T-cell (primary cell): ENCODE measurements around the gene CLRN3. TPM values are rescaled to one million over a fixed set of nuclear protein-coding genes. Genes with fewer than 3 reads are reported as not detected.

Experiments
- ATAC-seq, 4 experiments: fragments of 200-7000 bp in 3 of 4; fragments of 150-1000 bp in 1 of 4; cut with Tn5 transposase; replicated peaks in 1 of 4; 1 replicate in 3 of 4; 2 replicates in 1 of 4; pipeline ENCODE4 v1.10.0; 2021; ENCODE audit warnings: moderate library complexity in 3 of 4, mild to moderate bottlenecking in 2 of 4, moderate number of reproducible peaks in 1 of 4
- CTCF ChIA-PET, 2 donors: fragments of 300-600 bp; sonication (Branson Sonifier 250); formaldehyde crosslinking; loops; one replicate each; lab custom pipeline; 2022; ENCODE audit warnings: antibody characterized with exemption in 2 of 2; lab: Charles Lee
- POLR2A ChIA-PET, 2 donors: fragments of 300-600 bp; sonication (Branson Sonifier 250); formaldehyde crosslinking; loops; one replicate each; lab custom pipeline; 2022; ENCODE audit warnings: antibody characterized with exemption in 2 of 2; lab: Charles Lee
- DNase-seq, 35 experiments: peaks; one replicate each; pipeline versions ENCODE4 v3.0.0 to v3.0.0-alpha.2; 2013 to 2023
- H3K27ac ChIP-seq: one replicate; pipeline ENCODE4 v1.5.1; 2013; ENCODE audit warnings: low read length
- H3K27me3 ChIP-seq, 2 experiments: replicated peaks in 1 of 2; 1 replicate in 1 of 2; 2 replicates in 1 of 2; pipeline versions ENCODE4 v1.6.1 to v1.7.0; 2013; ENCODE audit warnings: low read length in 1 of 2, mixed read lengths in 1 of 2; ENCODE audit not compliant: control insufficient read depth in 2 of 2, insufficient read depth in 2 of 2; ENCODE audit errors: extremely low read depth in 1 of 2
- H3K36me3 ChIP-seq, 2 donors: 1 replicate in 1 of 2; 2 replicates in 1 of 2; pipeline versions ENCODE4 v1.6.1 to v1.7.0; 2013; ENCODE audit warnings: low read length in 1 of 2; ENCODE audit not compliant: control insufficient read depth in 2 of 2, insufficient read depth in 1 of 2; ENCODE audit errors: extremely low read depth in 1 of 2
- H3K4me1 ChIP-seq, 2 experiments: 1 replicate in 1 of 2; 2 replicates in 1 of 2; pipeline versions ENCODE4 v1.6.1 to v1.7.0; 2013; ENCODE audit warnings: low read length in 2 of 2, mixed read lengths in 1 of 2; ENCODE audit not compliant: insufficient read depth in 2 of 2, control insufficient read depth in 1 of 2; ENCODE audit errors: extremely low read depth in 1 of 2
- H3K4me3 ChIP-seq, 2 donors: 1 replicate in 1 of 2; 2 replicates in 1 of 2; pipeline versions ENCODE4 v1.5.1 to v1.7.0; 2013; ENCODE audit warnings: mild to moderate bottlenecking in 2 of 2, low read length in 1 of 2, moderate library complexity in 1 of 2; ENCODE audit not compliant: control insufficient read depth in 1 of 2; ENCODE audit errors: extremely low read depth in 1 of 2
- H3K9me3 ChIP-seq: 2 replicates; pipeline ENCODE4 v1.7.0; 2013
- H3K27ac Mint-ChIP-seq, 2 donors: one replicate each; pipeline ENCODE4 v1.8.0; 2020 to 2021; ENCODE audit warnings: mild to moderate bottlenecking in 2 of 2, mixed read lengths in 2 of 2
- H3K27me3 Mint-ChIP-seq, 2 donors: one replicate each; pipeline ENCODE4 v1.8.0; 2021 to 2022; ENCODE audit warnings: mixed read lengths in 2 of 2
- H3K36me3 Mint-ChIP-seq: one replicate; pipeline ENCODE4 v1.8.0; 2021; ENCODE audit warnings: mixed read lengths
- H3K4me1 Mint-ChIP-seq, 3 donors: one replicate each; pipeline ENCODE4 v1.8.0; 2020 to 2022; ENCODE audit warnings: mixed read lengths in 3 of 3, mild to moderate bottlenecking in 1 of 3
- H3K4me3 Mint-ChIP-seq, 3 donors: one replicate each; pipeline ENCODE4 v1.8.0; 2020 to 2022; ENCODE audit warnings: mild to moderate bottlenecking in 3 of 3, mixed read lengths in 3 of 3, moderate library complexity in 3 of 3
- H3K9me3 Mint-ChIP-seq, 3 donors: one replicate each; pipeline ENCODE4 v1.8.0; 2020 to 2022; ENCODE audit warnings: mixed read lengths in 3 of 3
- WGBS: methylation state at CpG from one replicate; pipeline ENCODE4 v1.1.5; 2013; ENCODE audit warnings: missing lambda C conversion rate; ENCODE audit not compliant: insufficient coverage; 5-methylcytosine and 5-hydroxymethylcytosine counted together
- total RNA-seq, 35 experiments: library from RNA in 6 of 35; stranded (reverse) in 6 of 35; fragments of 120-200 nt in 1 of 35; gene quantifications; one replicate each; pipeline versions ENCODE4 v1.2.1 to v1.2.4 and lab custom pipeline; 2013 to 2026

Gene CLRN3
- total RNA-seq, 5 donors from 2014 or later (not counting 1 experiment from before 2014, with no cell fraction given), result not detected

GRCh38 chr10:127852456-127852855 is 40.3 kb downstream of the CLRN3 start:
- Mint-ChIP-seq H3K9me3 (no peaks in the 10 kb centered on the region), H3K36me3 (no peaks in the 10 kb centered on the region), H3K27ac (no peak overlapping the region), H3K4me1 (peaks cover 7 to 14% (median 13%) of the 10 kb centered on the region in 3 donors), H3K27me3 (peaks cover 9 to 10% of the 10 kb centered on the region in 2 donors), H3K4me3 (no peak overlapping the region)
- Histone ChIP-seq H3K4me1 (peaks cover 0 to 10% of the 10 kb centered on the region in 2 experiments), H3K27me3 (peaks cover 0 to 16% of the 10 kb centered on the region in 2 experiments), H3K27ac (no peak overlapping the region), H3K9me3 (no peaks in the 10 kb centered on the region), H3K4me3 (no peak overlapping the region), H3K36me3 (no peaks in the 10 kb centered on the region)
- WGBS, result 89% methylated on average over 5 of the region's 7 CpGs
- ATAC-seq (no peak), DNase-seq (no peak)
- POLR2A ChIA-PET, result no interaction called here
- CTCF ChIA-PET, result no interaction called here

GRCh38 chr10:127851661-127852194 is 41.0 kb downstream of the CLRN3 start:
- no peak for ATAC-seq
- Histone ChIP-seq H3K27me3 (peaks cover 0 to 16% of the 10 kb centered on the region in 2 experiments), H3K9me3 (no peaks in the 10 kb centered on the region), H3K27ac (no peak overlapping the region), H3K4me3 (no peak overlapping the region), H3K4me1 (peaks cover 0 to 16% of the 10 kb centered on the region in 2 experiments), H3K36me3 (no peaks in the 10 kb centered on the region)
- ChIA-PET CTCF (no interaction called here), POLR2A (no interaction called here)
- 86% methylated on average over 13 of the region's 14 CpGs for WGBS
- no peak for DNase-seq
- H3K36me3 Mint-ChIP-seq, result no peaks in the 10 kb centered on the region
- no peaks in the 10 kb centered on the region for H3K9me3 Mint-ChIP-seq
- peaks cover 11 to 17% (median 16%) of the 10 kb centered on the region in 3 donors for H3K4me1 Mint-ChIP-seq
- H3K27ac Mint-ChIP-seq, result no peak overlapping the region
- peaks cover 9 to 10% of the 10 kb centered on the region in 2 donors for H3K27me3 Mint-ChIP-seq
- no peak overlapping the region for H3K4me3 Mint-ChIP-seq

GRCh38 chr10:127850944-127851343 is 41.8 kb downstream of the CLRN3 start:
- Histone ChIP-seq H3K9me3 (no peaks in the 10 kb centered on the region), H3K4me1 (peaks cover 0 to 16% of the 10 kb centered on the region in 2 experiments), H3K36me3 (no peaks in the 10 kb centered on the region), H3K27me3 (peaks cover 0 to 18% of the 10 kb centered on the region in 2 experiments), H3K4me3 (no peak overlapping the region), H3K27ac (no peak overlapping the region)
- CTCF ChIA-PET, result no interaction called here
- Mint-ChIP-seq H3K4me1 (peaks cover 18 to 22% (median 20%) of the 10 kb centered on the region in 3 donors), H3K27ac (no peak overlapping the region), H3K9me3 (no peaks in the 10 kb centered on the region), H3K36me3 (no peaks in the 10 kb centered on the region), H3K4me3 (no peak overlapping the region), H3K27me3 (peaks cover 9 to 12% of the 10 kb centered on the region in 2 donors)
- ATAC-seq, result no peak
- DNase-seq, result no peak
- POLR2A ChIA-PET, result no interaction called here
- 79% methylated on average over 10 of the region's 10 CpGs for WGBS

GRCh38 chr10:127849921-127850320 is 42.8 kb downstream of the CLRN3 start:
- ATAC-seq (no peak), DNase-seq (no peak)
- Histone ChIP-seq H3K27me3 (peaks cover 0 to 16% of the 10 kb centered on the region in 2 experiments), H3K9me3 (no peaks in the 10 kb centered on the region), H3K27ac (no peak overlapping the region), H3K4me1 (peaks cover 0 to 16% of the 10 kb centered on the region in 2 experiments), H3K4me3 (no peak overlapping the region), H3K36me3 (no peaks in the 10 kb centered on the region)
- ChIA-PET POLR2A (no interaction called here), CTCF (interaction anchor here (0.7 to 0.9 kb wide), 4 partner anchors 14 to 1981 kb away, joined by 3 to 8 read pairs (median 4); no protein-coding TSS in a partner anchor)
- WGBS, result no CpG with 5 or more reads among the region's 8 CpGs
- Mint-ChIP-seq H3K9me3 (no peaks in the 10 kb centered on the region), H3K4me1 (peaks cover 18 to 22% (median 21%) of the 10 kb centered on the region in 3 donors), H3K27ac (no peak overlapping the region), H3K4me3 (no peak overlapping the region), H3K27me3 (peaks cover 9 to 13% of the 10 kb centered on the region in 2 donors), H3K36me3 (no peaks in the 10 kb centered on the region)

- H3K27me3 Mint-ChIP-seq, result peaks cover 9 to 13% of the 10 kb centered on the region in 2 donors
- no peaks in the 10 kb centered on the region for H3K9me3 Mint-ChIP-seq
- H3K9me3 ChIP-seq, result no peaks in the 10 kb centered on the region
- no peak for ATAC-seq
- peaks cover 17 to 21% (median 19%) of the 10 kb centered on the region in 3 donors for H3K4me1 Mint-ChIP-seq
- H3K27me3 ChIP-seq, result peaks cover 0 to 23% of the 10 kb centered on the region in 2 experiments
- H3K36me3 ChIP-seq, result no peaks in the 10 kb centered on the region
- no peaks in the 10 kb centered on the region for H3K36me3 Mint-ChIP-seq
- ChIA-PET POLR2A (no interaction called here), CTCF (no interaction called here)
- H3K27ac ChIP-seq, result no peak overlapping the region
- no peak for DNase-seq
- no peak overlapping the region for H3K4me3 ChIP-seq
- H3K4me3 Mint-ChIP-seq, result no peak overlapping the region
- H3K27ac Mint-ChIP-seq, result no peak overlapping the region
- WGBS, result 92% methylated on average over 6 of the region's 8 CpGs
- H3K4me1 ChIP-seq, result peaks cover 0 to 16% of the 10 kb centered on the region in 2 experiments
Observed at GRCh38 chr10:127849224-127849623, 43.5 kb downstream of the CLRN3 start.

GRCh38 chr10:127848226-127848625 is 44.5 kb downstream of the CLRN3 start:
- CTCF ChIA-PET, result interaction anchor here in 1 of 2 donors (0.6 kb wide), 1 partner anchor 869 kb away, joined by 3 read pairs; no protein-coding TSS in a partner anchor
- peaks cover 12 to 14% (median 14%) of the 10 kb centered on the region in 3 donors for H3K4me1 Mint-ChIP-seq
- H3K4me1 ChIP-seq, result peaks cover 0 to 11% of the 10 kb centered on the region in 2 experiments
- no peak overlapping the region for H3K4me3 Mint-ChIP-seq
- H3K27ac Mint-ChIP-seq, result no peak overlapping the region
- H3K9me3 Mint-ChIP-seq, result no peaks in the 10 kb centered on the region
- ATAC-seq (no peak), DNase-seq (no peak)
- no peaks in the 10 kb centered on the region for H3K9me3 ChIP-seq
- no peaks in the 10 kb centered on the region for H3K36me3 Mint-ChIP-seq
- peaks cover 11% of the 10 kb centered on the region in 2 donors for H3K27me3 Mint-ChIP-seq
- H3K4me3 ChIP-seq, result no peak overlapping the region
- H3K27me3 ChIP-seq, result peaks cover 0 to 20% of the 10 kb centered on the region in 2 experiments
- H3K27ac ChIP-seq, result no peak overlapping the region
- POLR2A ChIA-PET, result no interaction called here
- H3K36me3 ChIP-seq, result no peaks in the 10 kb centered on the region
- WGBS, result 83% methylated on average over 6 of the region's 6 CpGs
